ENCODE data around the gene ARSH.
"Not testable (repeated sequence)": the region's sequence is repeated elsewhere in the genome, so short reads cannot be mapped to it uniquely, and the experiment has no call there.

ARSH gene

DNA sequence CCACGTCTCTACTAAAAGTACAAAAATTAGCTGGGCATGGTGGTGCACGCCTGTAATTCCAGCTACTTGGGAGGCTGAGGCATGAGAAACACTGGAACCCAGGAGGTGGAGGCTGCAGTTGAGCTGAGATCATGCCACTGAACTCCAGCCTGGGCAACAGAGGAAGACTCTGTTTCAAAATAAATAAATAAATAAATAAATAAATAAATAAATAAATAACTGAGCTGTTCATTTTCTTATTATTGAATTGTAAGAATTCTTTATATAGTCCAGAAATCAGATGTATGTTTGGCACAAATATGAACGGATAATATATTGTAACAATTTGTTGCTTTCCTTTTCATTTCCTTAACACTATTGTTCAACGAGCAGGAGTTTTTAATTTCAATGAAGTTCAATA lies 27.7 kb upstream of the ARSH start:
- not testable (repeated sequence) for H3K4me3 Mint-ChIP-seq; H3K36me3 Mint-ChIP-seq; H3K9me3 Mint-ChIP-seq; H3K4me1 Mint-ChIP-seq; H3K27ac Mint-ChIP-seq; H3K27me3 Mint-ChIP-seq; ATAC-seq (ENCODE audit: low read depth); DNase-seq (ENCODE audit: low spot score in 2 of 2)

GRCh38 chrX:2984342-2984741 lies 22.0 kb upstream of the ARSH start:
- Mint-ChIP-seq H3K27me3 (peaks cover 3% of the 10 kb centered on the region), H3K4me1 (no peaks in the 10 kb centered on the region), H3K27ac (no peak overlapping the region), H3K4me3 (no peak overlapping the region), H3K36me3 (no peaks in the 10 kb centered on the region), H3K9me3 (peaks cover 1% of the 10 kb centered on the region)
- no peak for ATAC-seq (ENCODE audit: low read depth)
- DNase-seq (ENCODE audit: low spot score in 2 of 2) = no peak

DNA sequence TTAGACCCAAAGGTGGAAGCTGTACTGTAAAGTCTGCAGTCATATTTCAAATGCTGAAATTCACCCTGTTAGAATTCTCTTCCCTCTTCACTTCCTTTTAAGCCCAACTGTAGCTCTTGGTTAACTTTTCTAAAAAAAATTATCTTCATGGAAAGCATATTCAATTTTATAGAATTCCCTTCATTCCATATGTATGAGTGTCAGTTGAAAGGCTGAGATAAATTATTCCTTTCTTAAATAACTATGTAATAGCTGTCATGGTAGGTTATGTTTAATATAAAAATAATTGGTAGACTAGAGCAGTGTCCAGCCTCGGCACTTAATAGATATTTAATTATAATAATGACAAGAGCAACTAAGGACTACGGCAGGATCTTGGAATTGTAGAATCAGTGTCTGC lies 16.8 kb upstream of the ARSH start:
- H3K36me3 Mint-ChIP-seq = no peaks in the 10 kb centered on the region
- H3K4me3 Mint-ChIP-seq = no peak overlapping the region
- H3K27ac Mint-ChIP-seq = no peak overlapping the region
- peaks cover 1% of the 10 kb centered on the region for H3K9me3 Mint-ChIP-seq
- no peak for DNase-seq (ENCODE audit: low spot score in 2 of 2)
- no peak for ATAC-seq (ENCODE audit: low read depth)
- H3K4me1 Mint-ChIP-seq = no peaks in the 10 kb centered on the region
- peaks cover 6% of the 10 kb centered on the region for H3K27me3 Mint-ChIP-seq

GRCh38 chrX:3010532-3010931 lies 4.2 kb downstream of the ARSH start:
- Mint-ChIP-seq H3K4me3 (no peak overlapping the region), H3K9me3 (peaks cover 5% of the 10 kb centered on the region), H3K27ac (no peak overlapping the region), H3K4me1 (no peaks in the 10 kb centered on the region), H3K36me3 (no peaks in the 10 kb centered on the region), H3K27me3 (no peaks in the 10 kb centered on the region)
- ATAC-seq (ENCODE audit: low read depth) = no peak
- DNase-seq (ENCODE audit: low spot score in 2 of 2) = no peak

DNA sequence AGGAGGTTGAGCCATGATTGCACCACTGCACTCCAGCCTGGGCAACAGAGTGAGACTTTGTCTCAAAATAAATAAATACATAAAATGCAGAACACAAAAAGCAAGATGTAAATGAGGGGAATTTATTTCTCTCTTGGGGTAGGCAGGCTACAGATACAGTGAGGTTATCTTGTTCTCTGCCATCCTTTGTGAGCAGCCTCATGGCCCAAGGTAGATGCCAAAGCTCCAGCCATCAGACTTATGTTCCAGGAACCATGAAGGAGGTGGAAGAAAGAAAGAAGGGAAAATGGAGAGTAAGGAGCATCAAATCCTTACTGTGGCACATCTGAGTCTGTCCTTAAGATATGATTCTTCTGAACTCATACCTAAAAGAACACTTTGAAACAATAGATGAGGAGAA lies 11.1 kb downstream of the ARSH start:
- no peak for ATAC-seq (ENCODE audit: low read depth)
- no peak overlapping the region for H3K4me3 Mint-ChIP-seq
- H3K27me3 Mint-ChIP-seq = no peaks in the 10 kb centered on the region
- H3K27ac Mint-ChIP-seq = no peak overlapping the region
- no peaks in the 10 kb centered on the region for H3K4me1 Mint-ChIP-seq
- peaks cover 2% of the 10 kb centered on the region for H3K9me3 Mint-ChIP-seq
- H3K36me3 Mint-ChIP-seq = no peaks in the 10 kb centered on the region
- DNase-seq (ENCODE audit: low spot score in 2 of 2) = no peak

DNA sequence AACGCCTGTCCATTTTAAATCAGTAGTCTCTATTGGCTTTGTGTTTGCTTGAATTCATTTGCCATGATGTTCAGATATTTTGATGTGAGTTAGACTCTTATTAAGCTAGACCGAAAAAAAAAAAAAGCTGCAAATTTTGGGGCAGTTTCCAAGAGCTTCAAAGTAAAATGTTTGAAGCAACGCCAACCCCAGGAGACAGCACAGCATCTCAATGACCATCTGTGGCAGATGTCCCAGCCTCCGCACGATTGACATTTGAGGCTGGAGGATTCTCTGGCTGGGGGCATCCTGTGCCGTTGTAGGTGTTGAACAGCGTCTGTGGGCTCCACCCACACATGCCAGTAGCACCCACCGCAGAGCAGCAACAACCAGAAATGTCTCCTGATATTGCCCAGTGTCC lies 17.8 kb downstream of the ARSH start:
- H3K9me3 Mint-ChIP-seq = no peaks in the 10 kb centered on the region
- H3K4me1 Mint-ChIP-seq = no peaks in the 10 kb centered on the region
- ATAC-seq (ENCODE audit: low read depth) (no peak), DNase-seq (ENCODE audit: low spot score in 2 of 2) (no peak)
- H3K27ac Mint-ChIP-seq = no peak overlapping the region
- H3K4me3 Mint-ChIP-seq = no peak overlapping the region
- H3K27me3 Mint-ChIP-seq = peaks cover 2% of the 10 kb centered on the region
- no peaks in the 10 kb centered on the region for H3K36me3 Mint-ChIP-seq

DNA sequence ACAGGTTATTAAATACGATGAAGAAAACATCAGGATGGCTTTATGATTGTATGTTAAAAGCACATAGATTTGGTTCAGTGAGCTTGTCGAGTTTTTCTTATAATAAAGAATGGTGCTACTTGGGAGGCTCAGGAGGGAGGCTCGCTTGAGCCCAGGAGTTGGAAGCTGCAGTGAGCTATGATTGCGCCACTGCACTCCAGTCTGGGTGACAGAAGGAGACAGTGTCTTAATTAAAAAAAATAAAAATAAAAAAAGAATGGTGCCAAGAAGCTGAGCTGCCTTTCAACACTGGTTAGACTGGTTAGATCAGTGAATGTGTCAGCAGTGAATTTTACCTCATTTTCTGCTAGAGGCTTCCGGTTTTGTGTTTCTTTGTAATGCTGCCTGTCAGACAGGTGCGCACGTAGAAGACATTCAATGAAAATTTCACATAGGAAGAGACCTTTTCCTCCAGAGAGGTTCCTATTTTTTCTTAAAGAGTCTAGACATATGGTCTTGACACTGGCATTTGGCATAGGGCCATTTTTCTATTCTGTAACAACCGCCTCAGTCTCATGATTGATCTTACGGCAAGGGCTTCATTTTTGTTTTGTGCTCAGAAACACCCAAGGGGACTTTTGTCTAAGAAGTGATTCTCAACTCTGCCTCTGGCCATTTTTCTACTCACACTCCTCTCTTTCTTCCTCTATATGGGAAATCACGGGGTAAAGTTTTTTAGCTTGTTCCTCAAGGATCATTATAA lies 19.9 kb downstream of the ARSH start:
- Mint-ChIP-seq H3K27me3 (peaks cover 2% of the 10 kb centered on the region), H3K9me3 (no peaks in the 10 kb centered on the region), H3K4me3 (no peak overlapping the region), H3K27ac (no peak overlapping the region), H3K4me1 (no peaks in the 10 kb centered on the region), H3K36me3 (no peaks in the 10 kb centered on the region)
- DNase-seq (ENCODE audit: low spot score in 2 of 2) (no peak), ATAC-seq (ENCODE audit: low read depth) (no peak)

DNA sequence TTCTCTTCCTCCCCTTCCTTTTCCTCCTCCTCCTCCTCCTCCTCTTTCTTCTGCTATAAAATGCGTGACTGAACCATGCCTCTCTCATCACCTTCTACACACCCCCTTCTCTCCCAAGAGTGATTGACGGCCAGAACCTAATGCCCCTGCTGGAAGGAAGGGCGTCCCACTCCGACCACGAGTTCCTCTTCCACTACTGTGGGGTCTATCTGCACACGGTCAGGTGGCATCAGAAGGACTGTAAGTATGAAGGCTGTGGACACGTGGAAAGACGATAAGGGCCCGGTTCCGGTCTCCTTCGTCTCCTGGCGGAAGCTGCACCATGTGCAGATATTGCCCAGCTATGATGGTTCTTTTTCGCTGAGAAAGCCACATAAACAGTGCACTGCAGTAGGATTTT lies 22.8 kb downstream of the ARSH start:
- DNase-seq (ENCODE audit: low spot score in 2 of 2) (no peak), ATAC-seq (ENCODE audit: low read depth) (no peak)
- no peaks in the 10 kb centered on the region for H3K4me1 Mint-ChIP-seq
- peaks cover 2% of the 10 kb centered on the region for H3K27me3 Mint-ChIP-seq
- no peak overlapping the region for H3K4me3 Mint-ChIP-seq
- H3K27ac Mint-ChIP-seq = no peak overlapping the region
- no peaks in the 10 kb centered on the region for H3K36me3 Mint-ChIP-seq
- H3K9me3 Mint-ChIP-seq = no peaks in the 10 kb centered on the region

GRCh38 chrX:3037218-3037617 lies 30.9 kb downstream of the ARSH start:
- ATAC-seq (ENCODE audit: low read depth) (no peak), DNase-seq (ENCODE audit: low spot score in 2 of 2) (no peak)
- Mint-ChIP-seq H3K27me3 (no peaks in the 10 kb centered on the region), H3K27ac (no peak overlapping the region), H3K9me3 (no peaks in the 10 kb centered on the region), H3K4me1 (no peaks in the 10 kb centered on the region), H3K4me3 (no peak overlapping the region), H3K36me3 (no peaks in the 10 kb centered on the region)

GRCh38 chrX:3044196-3044595 lies 37.9 kb downstream of the ARSH start:
- DNase-seq (ENCODE audit: low spot score in 2 of 2) (no peak), ATAC-seq (ENCODE audit: low read depth) (no peak)
- Mint-ChIP-seq H3K4me3 (no peak overlapping the region), H3K36me3 (no peaks in the 10 kb centered on the region), H3K27ac (no peak overlapping the region), H3K4me1 (no peaks in the 10 kb centered on the region), H3K9me3 (no peaks in the 10 kb centered on the region), H3K27me3 (no peaks in the 10 kb centered on the region)

- DNase-seq (ENCODE audit: low spot score in 2 of 2) (no peak), ATAC-seq (ENCODE audit: low read depth) (no peak)
- Mint-ChIP-seq H3K36me3 (no peaks in the 10 kb centered on the region), H3K9me3 (no peaks in the 10 kb centered on the region), H3K27ac (no peak overlapping the region), H3K4me3 (no peak overlapping the region), H3K27me3 (no peaks in the 10 kb centered on the region), H3K4me1 (no peaks in the 10 kb centered on the region)
Measured at GRCh38 chrX:3044671-3045070, 38.3 kb downstream of the ARSH start.

GRCh38 chrX:3046253-3047240 lies 40.2 kb downstream of the ARSH start:
- H3K9me3 Mint-ChIP-seq = no peaks in the 10 kb centered on the region
- H3K4me3 Mint-ChIP-seq = no peak overlapping the region
- DNase-seq (ENCODE audit: low spot score in 2 of 2) = no peak
- H3K4me1 Mint-ChIP-seq = no peaks in the 10 kb centered on the region
- no peaks in the 10 kb centered on the region for H3K36me3 Mint-ChIP-seq
- H3K27me3 Mint-ChIP-seq = no peaks in the 10 kb centered on the region
- ATAC-seq (ENCODE audit: low read depth) = no peak
- no peak overlapping the region for H3K27ac Mint-ChIP-seq

GRCh38 chrX:3050523-3051175 lies 44.3 kb downstream of the ARSH start:
- not testable (repeated sequence) for DNase-seq (ENCODE audit: low spot score in 2 of 2); H3K27me3 Mint-ChIP-seq; H3K27ac Mint-ChIP-seq; ATAC-seq (ENCODE audit: low read depth); H3K4me1 Mint-ChIP-seq; H3K4me3 Mint-ChIP-seq; H3K9me3 Mint-ChIP-seq; H3K36me3 Mint-ChIP-seq

GRCh38 chrX:3052860-3053259 lies 46.5 kb downstream of the ARSH start:
- Mint-ChIP-seq H3K27me3 (peaks cover 2% of the 10 kb centered on the region), H3K27ac (no peak overlapping the region), H3K36me3 (no peaks in the 10 kb centered on the region), H3K9me3 (no peaks in the 10 kb centered on the region), H3K4me3 (no peak overlapping the region), H3K4me1 (no peaks in the 10 kb centered on the region)
- ATAC-seq (ENCODE audit: low read depth) = no peak
- no peak for DNase-seq (ENCODE audit: low spot score in 2 of 2)

Measured in memory B cell (primary cell).